22Rv1 (cell line): ENCODE data around the gene SUCO.

ENCODE experiments used
- ZFX ChIP-seq: fragments of 450-650 bp; IDR thresholded peaks from 2 replicates; pipeline ENCODE4 v1.6.1; 2017; ENCODE audit warnings: antibody characterized with exemption, borderline replicate concordance
- TF ChIP-seq, protein P1 (sequence below): fragments of 450-650 bp; IDR thresholded peaks from 2 replicates; pipeline ENCODE4 v1.5.1; 2017; ENCODE audit warnings: mild to moderate bottlenecking

DNA sequence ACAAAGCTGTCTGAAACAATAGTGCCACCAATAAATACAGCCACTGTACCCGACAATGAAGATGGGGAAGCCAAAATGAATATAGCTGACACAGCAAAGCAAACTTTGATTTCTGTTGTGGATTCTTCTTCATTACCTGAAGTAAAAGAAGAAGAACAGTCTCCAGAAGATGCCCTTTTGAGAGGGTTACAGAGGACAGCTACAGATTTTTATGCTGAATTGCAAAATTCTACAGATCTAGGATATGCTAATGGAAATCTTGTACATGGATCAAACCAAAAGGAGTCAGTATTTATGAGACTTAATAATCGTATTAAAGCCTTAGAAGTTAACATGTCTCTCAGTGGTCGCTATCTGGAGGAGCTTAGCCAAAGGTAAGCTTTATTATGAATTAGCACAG lies 56.6 kb downstream of the SUCO start:
- TF ChIP-seq, protein P1, sequence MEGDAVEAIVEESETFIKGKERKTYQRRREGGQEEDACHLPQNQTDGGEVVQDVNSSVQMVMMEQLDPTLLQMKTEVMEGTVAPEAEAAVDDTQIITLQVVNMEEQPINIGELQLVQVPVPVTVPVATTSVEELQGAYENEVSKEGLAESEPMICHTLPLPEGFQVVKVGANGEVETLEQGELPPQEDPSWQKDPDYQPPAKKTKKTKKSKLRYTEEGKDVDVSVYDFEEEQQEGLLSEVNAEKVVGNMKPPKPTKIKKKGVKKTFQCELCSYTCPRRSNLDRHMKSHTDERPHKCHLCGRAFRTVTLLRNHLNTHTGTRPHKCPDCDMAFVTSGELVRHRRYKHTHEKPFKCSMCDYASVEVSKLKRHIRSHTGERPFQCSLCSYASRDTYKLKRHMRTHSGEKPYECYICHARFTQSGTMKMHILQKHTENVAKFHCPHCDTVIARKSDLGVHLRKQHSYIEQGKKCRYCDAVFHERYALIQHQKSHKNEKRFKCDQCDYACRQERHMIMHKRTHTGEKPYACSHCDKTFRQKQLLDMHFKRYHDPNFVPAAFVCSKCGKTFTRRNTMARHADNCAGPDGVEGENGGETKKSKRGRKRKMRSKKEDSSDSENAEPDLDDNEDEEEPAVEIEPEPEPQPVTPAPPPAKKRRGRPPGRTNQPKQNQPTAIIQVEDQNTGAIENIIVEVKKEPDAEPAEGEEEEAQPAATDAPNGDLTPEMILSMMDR: no peak
- no peak for TF ChIP-seq ZFX
